C4-2B (cell line): ENCODE measurements around the gene SLC25A39.

Experiments
- ZFX ChIP-seq: fragments of 450-650 bp; IDR thresholded peaks from 2 replicates; pipeline ENCODE4 v1.6.1; 2017
- TF ChIP-seq, protein P1 (sequence below): fragments of 450-650 bp; conservative IDR thresholded peaks from 2 replicates; pipeline ENCODE4 v1.5.1; 2017; ENCODE audit warnings: mild to moderate bottlenecking

DNA sequence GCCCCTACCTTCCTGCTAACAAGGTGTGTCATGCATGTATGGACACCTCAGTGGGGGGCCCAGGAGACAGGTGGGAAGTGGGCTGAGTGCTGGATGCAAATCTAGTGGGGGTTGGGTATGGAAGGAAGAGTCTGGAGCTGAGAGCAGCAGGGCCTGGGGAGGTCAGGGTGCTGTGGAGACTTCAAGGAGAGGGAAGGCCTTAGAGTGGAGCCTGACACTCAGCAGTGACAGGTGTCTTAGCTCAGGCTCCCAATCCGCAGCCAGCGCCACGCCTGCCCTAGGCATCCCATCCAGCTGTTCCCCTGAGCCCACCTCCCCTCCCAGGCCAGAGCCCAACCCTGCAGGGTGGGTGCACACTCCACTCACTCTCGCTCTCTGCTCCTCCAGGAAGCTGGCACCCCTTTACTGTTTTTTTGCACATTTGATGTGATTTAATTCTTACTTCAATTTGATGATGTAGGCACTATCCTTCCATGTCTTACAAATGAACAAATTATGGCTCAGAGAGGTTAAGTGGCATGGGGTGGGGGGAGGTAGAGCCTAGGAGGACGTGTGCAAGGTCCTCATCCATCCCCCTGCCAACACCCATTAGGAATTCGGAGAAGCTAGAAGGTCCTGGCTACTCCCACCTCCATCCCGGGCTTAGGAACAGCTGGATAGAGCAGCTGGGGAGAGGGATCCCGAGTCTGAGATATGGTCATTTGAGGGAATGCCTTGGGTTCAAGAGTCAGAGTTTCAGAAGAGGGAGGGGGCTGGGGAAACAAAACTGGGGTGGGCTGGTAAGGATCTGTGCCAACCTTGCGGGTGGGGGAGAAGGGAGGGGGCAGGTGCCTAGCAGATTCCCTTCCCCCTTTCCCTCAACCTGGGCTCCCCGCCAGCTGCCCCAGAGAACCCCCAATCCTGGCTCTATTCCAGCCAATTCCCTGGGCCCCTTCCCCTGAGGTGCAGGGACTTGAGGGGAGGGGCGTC is 37.0 kb upstream of the SLC25A39 start:
- TF ChIP-seq, protein P1, sequence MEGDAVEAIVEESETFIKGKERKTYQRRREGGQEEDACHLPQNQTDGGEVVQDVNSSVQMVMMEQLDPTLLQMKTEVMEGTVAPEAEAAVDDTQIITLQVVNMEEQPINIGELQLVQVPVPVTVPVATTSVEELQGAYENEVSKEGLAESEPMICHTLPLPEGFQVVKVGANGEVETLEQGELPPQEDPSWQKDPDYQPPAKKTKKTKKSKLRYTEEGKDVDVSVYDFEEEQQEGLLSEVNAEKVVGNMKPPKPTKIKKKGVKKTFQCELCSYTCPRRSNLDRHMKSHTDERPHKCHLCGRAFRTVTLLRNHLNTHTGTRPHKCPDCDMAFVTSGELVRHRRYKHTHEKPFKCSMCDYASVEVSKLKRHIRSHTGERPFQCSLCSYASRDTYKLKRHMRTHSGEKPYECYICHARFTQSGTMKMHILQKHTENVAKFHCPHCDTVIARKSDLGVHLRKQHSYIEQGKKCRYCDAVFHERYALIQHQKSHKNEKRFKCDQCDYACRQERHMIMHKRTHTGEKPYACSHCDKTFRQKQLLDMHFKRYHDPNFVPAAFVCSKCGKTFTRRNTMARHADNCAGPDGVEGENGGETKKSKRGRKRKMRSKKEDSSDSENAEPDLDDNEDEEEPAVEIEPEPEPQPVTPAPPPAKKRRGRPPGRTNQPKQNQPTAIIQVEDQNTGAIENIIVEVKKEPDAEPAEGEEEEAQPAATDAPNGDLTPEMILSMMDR: no peak
- TF ChIP-seq ZFX: no peak
